Naive thymus-derived CD8-positive, alpha-beta T cell (primary cell): Measurements from ENCODE around the gene ADAMTS1. TPM values are rescaled to one million over a fixed set of nuclear protein-coding genes. Genes with fewer than 3 reads are reported as not detected.

Experiments used
- ATAC-seq, 2 donors: fragments of 150-1000 bp; cut with Tn5 transposase in 1 of 2; sonication (Bioruptor Pico), chemical (Tn5 transposase) in 1 of 2; 1 replicate in 1 of 2; 2 replicates in 1 of 2; pipeline ENCODE4 v1.10.0; 2021; ENCODE audit warnings: mild to moderate bottlenecking in 2 of 2, moderate library complexity in 2 of 2
- POLR2A ChIA-PET: fragments of 350-600 bp; sonication (Branson Sonifier 250); formaldehyde crosslinking; loops from one replicate; lab custom pipeline; 2021; ENCODE audit warnings: antibody characterized with exemption; lab: Charles Lee
- DNase-seq, 10 donors: peaks; one replicate each; pipeline versions ENCODE4 v3.0.0 to v3.0.0-alpha.2; 2020 to 2022
- H3K27ac Mint-ChIP-seq, 10 donors: one replicate each; pipeline ENCODE4 v1.8.0; 2020 to 2022; ENCODE audit warnings: mild to moderate bottlenecking in 10 of 10, mixed read lengths in 10 of 10, moderate library complexity in 4 of 10, inconsistent platforms in 1 of 10
- H3K27me3 Mint-ChIP-seq, 5 donors: one replicate each; pipeline ENCODE4 v1.8.0; 2021 to 2022; ENCODE audit warnings: mixed read lengths in 5 of 5
- H3K36me3 Mint-ChIP-seq, 3 donors: one replicate each; pipeline ENCODE4 v1.8.0; 2020 to 2022; ENCODE audit warnings: mixed read lengths in 3 of 3, mild to moderate bottlenecking in 2 of 3, inconsistent platforms in 1 of 3
- H3K4me1 Mint-ChIP-seq, 4 donors: one replicate each; pipeline ENCODE4 v1.8.0; 2021 to 2022; ENCODE audit warnings: mixed read lengths in 4 of 4
- H3K4me3 Mint-ChIP-seq, 10 donors: one replicate each; pipeline ENCODE4 v1.8.0; 2020 to 2022; ENCODE audit warnings: mild to moderate bottlenecking in 10 of 10, mixed read lengths in 10 of 10, moderate library complexity in 6 of 10, inconsistent platforms in 1 of 10
- H3K9me3 Mint-ChIP-seq, 9 donors: one replicate each; pipeline ENCODE4 v1.8.0; 2020 to 2022; ENCODE audit warnings: mixed read lengths in 9 of 9, mild to moderate bottlenecking in 3 of 9, inconsistent platforms in 1 of 9, moderate library complexity in 1 of 9
- polyA plus RNA-seq, 3 donors: library from polyadenylated mRNA; unstranded; fragments of 300-500 nt; fragmentation: Illumina TruSeq; gene quantifications; one replicate each; pipeline ENCODE4 v1.2.3, GENCODE V29; 2021
- total RNA-seq, 8 experiments: library from RNA in 2 of 8; stranded (reverse) in 2 of 8; gene quantifications; one replicate each; pipeline ENCODE4 v1.2.3 and lab custom pipeline; 2021 to 2026

ADAMTS1 gene
- total and polyA plus RNA-seq, 5 experiments from 2014 or later, result 0.09 to 0.45 (median 0.14) TPM; not detected in 2

GRCh38 chr21:26790296-26790695, 54.9 kb downstream of the ADAMTS1 start:
- no peak for ATAC-seq
- H3K36me3 Mint-ChIP-seq, result peaks cover 0 to 4% (median 0%) of the 10 kb centered on the region in 3 donors
- no peak for DNase-seq
- H3K4me3 Mint-ChIP-seq, result no peak overlapping the region
- H3K4me1 Mint-ChIP-seq, result no peaks in the 10 kb centered on the region
- peaks cover 0 to 7% (median 0%) of the 10 kb centered on the region in 9 donors for H3K9me3 Mint-ChIP-seq
- peaks cover 0 to 7% (median 4%) of the 10 kb centered on the region in 5 donors for H3K27me3 Mint-ChIP-seq
- POLR2A ChIA-PET, result no interaction called here
- no peak overlapping the region for H3K27ac Mint-ChIP-seq

- POLR2A ChIA-PET, result no interaction called here
- ATAC-seq, result no peak
Measured at GRCh38 chr21:26788790-26789189, 56.4 kb downstream of the ADAMTS1 start.

More at GRCh38 chr21:26788790-26789189, 56.4 kb downstream of the ADAMTS1 start:
- H3K9me3 Mint-ChIP-seq, result peaks cover 0 to 6% (median 0%) of the 10 kb centered on the region in 9 donors
- H3K4me1 Mint-ChIP-seq, result no peaks in the 10 kb centered on the region
- H3K27ac Mint-ChIP-seq, result no peak overlapping the region
- H3K27me3 Mint-ChIP-seq, result peaks cover 0 to 7% (median 4%) of the 10 kb centered on the region in 5 donors
- H3K36me3 Mint-ChIP-seq, result peaks cover 0 to 2% (median 0%) of the 10 kb centered on the region in 3 donors
- H3K4me3 Mint-ChIP-seq, result no peak overlapping the region
- no peak for DNase-seq

Other genes starting within 250 kb of the ADAMTS1 start
- not detected for gene ADAMTS5, start 121.7 kb upstream of the ADAMTS1 start, total RNA-seq
- gene ADAMTS5, start 121.7 kb upstream of the ADAMTS1 start, polyA plus RNA-seq, result not detected